HepG2 (cell line): ENCODE results near the gene DIPK1B. TPM values are rescaled to one million over a fixed set of nuclear protein-coding genes. Genes with fewer than 3 reads are reported as not detected.

Source experiments
- ATAC-seq: fragments of 200-7000 bp; cut with Tn5 transposase; 3 replicates; pipeline ENCODE4 v1.9.1; 2020; ENCODE audit warnings: mild to moderate bottlenecking, moderate library complexity
- BruUV-seq: library from RNA; stranded (reverse); fragments of 400-500 nt; replicated peaks from 2 replicates; lab custom pipeline; 2021; lab: Mats Ljungman, UMichigan
- CTCF ChIA-PET: fragments of 300-600 bp; formaldehyde crosslinking; extraction: SDS; loops from one replicate; lab custom pipeline; 2021; ENCODE audit warnings: low total read pairs, inconsistent platforms, low intra/inter-chr PET ratio; lab: Yijun Ruan, JAX
- POLR2A ChIA-PET: fragments of 350-600 bp; sonication (Branson Sonifier 250); formaldehyde crosslinking; loops from one replicate; lab custom pipeline; 2020; ENCODE audit warnings: antibody characterized with exemption, inconsistent platforms; lab: Yijun Ruan, JAX
- DNase-seq: peaks from one replicate; pipeline ENCODE4 v3.0.0-alpha.2; 2015; ENCODE audit warnings: low spot score
- FAIRE-seq: peaks from 3 replicates; lab custom pipeline; 2011; peaks lifted over from hg19 to GRCh38; lab: Jason Lieb, UNC
- H2AFZ ChIP-seq: one replicate; pipeline ENCODE4 v1.6.1; 2011; ENCODE audit warnings: low read length, inconsistent platforms
- H3K27ac ChIP-seq: fragments of 300-600 bp; 3 replicates; pipeline ENCODE4 v1.8.0; 2011; ENCODE audit warnings: mixed run types, mild to moderate bottlenecking, mixed read lengths, low read length, inconsistent platforms; ENCODE audit not compliant: insufficient read depth; ENCODE audit errors: extremely low read length
- H3K27me3 ChIP-seq, 2 experiments: fragments of 200-600 bp in 1 of 2; 2 replicates in 1 of 2; 3 replicates in 1 of 2; pipeline versions ENCODE4 v1.6.0 to v1.8.0; 2011; ENCODE audit warnings: low read length in 2 of 2, mild to moderate bottlenecking in 2 of 2, moderate library complexity in 2 of 2, inconsistent platforms in 1 of 2; ENCODE audit not compliant: insufficient read depth in 2 of 2, control insufficient read depth in 1 of 2
- H3K36me3 ChIP-seq, 2 experiments: fragments of 200-600 bp in 1 of 2; replicated peaks in 1 of 2; 2 replicates in 1 of 2; 3 replicates in 1 of 2; pipeline versions ENCODE4 v1.5.1 to v1.8.0; 2011; ENCODE audit warnings: low read length in 2 of 2, inconsistent platforms in 1 of 2; ENCODE audit not compliant: insufficient read depth in 2 of 2, control insufficient read depth in 1 of 2
- H3K4me1 ChIP-seq: 2 replicates; pipeline ENCODE4 v1.5.1; 2012; ENCODE audit warnings: low read length, inconsistent platforms; ENCODE audit not compliant: insufficient read depth
- H3K4me2 ChIP-seq: 2 replicates; pipeline ENCODE4 v1.6.0; 2011; ENCODE audit warnings: low read depth, low read length, inconsistent platforms
- H3K4me3 ChIP-seq, 3 experiments: fragments of 200-600 bp in 1 of 3; sonication (generic), shearing (Covaris generic) in 1 of 3; replicated peaks in 1 of 3; 2 replicates each; pipeline ENCODE4 v1.5.1; 2011 to 2016; ENCODE audit warnings: low read length in 3 of 3, inconsistent platforms in 2 of 3, low read depth in 2 of 3, mild to moderate bottlenecking in 2 of 3, control low read depth in 1 of 3, mixed read lengths in 1 of 3; ENCODE audit not compliant: insufficient read depth in 1 of 3
- H3K79me2 ChIP-seq: one replicate; pipeline ENCODE4 v1.6.1; 2011; ENCODE audit warnings: low read length, inconsistent platforms; ENCODE audit not compliant: insufficient read depth
- H3K9ac ChIP-seq: 2 replicates; pipeline ENCODE4 v1.6.0; 2011; ENCODE audit warnings: mild to moderate bottlenecking, low read depth, low read length, inconsistent platforms; ENCODE audit not compliant: insufficient read depth
- H3K9me3 ChIP-seq: 2 replicates; pipeline ENCODE4 v1.5.1; 2012; ENCODE audit warnings: mild to moderate bottlenecking, low read length
- H4K20me1 ChIP-seq: 2 replicates; pipeline ENCODE4 v1.6.0; 2011; ENCODE audit warnings: inconsistent platforms, mild to moderate bottlenecking, low read length, moderate library complexity; ENCODE audit not compliant: insufficient read depth
- BCL6 ChIP-seq: IDR thresholded peaks from 2 replicates; pipeline ENCODE4 v1.6.1; 2016; ENCODE audit warnings: missing genetic modification reagents, missing compliant biosample characterization
- CBX5 ChIP-seq: sonication (generic); formaldehyde crosslinking; IDR thresholded peaks from 2 replicates; pipeline ENCODE4 v1.4.0; 2020; ENCODE audit warnings: missing genetic modification reagents, borderline replicate concordance
- HNRNPLL ChIP-seq: fragments of 200-400 bp; formaldehyde crosslinking; IDR thresholded peaks from 2 replicates; pipeline ENCODE4 v1.6.1; 2017; ENCODE audit warnings: mild to moderate bottlenecking, low read depth, low read length; ENCODE audit not compliant: poor library complexity, severe bottlenecking
- NFYB ChIP-seq: sonication (generic); formaldehyde crosslinking; IDR thresholded peaks from 2 replicates; pipeline ENCODE4 v1.4.0; 2020; ENCODE audit warnings: missing genetic modification reagents
- POGZ ChIP-seq: sonication (generic); formaldehyde crosslinking; IDR thresholded peaks from 2 replicates; pipeline ENCODE4 v1.4.0; 2020; ENCODE audit warnings: mild to moderate bottlenecking, missing genetic modification reagents
- RFX1 ChIP-seq: fragments of 450-650 bp; IDR thresholded peaks from 2 replicates; pipeline ENCODE4 v1.6.1; 2017
- U2AF1 ChIP-seq: fragments of 200-400 bp; formaldehyde crosslinking; optimal IDR thresholded peaks from 2 replicates; pipeline ENCODE3; 2017; ENCODE audit warnings: mild to moderate bottlenecking, low read depth, low read length
- ZMYM4 ChIP-seq: sonication (generic); formaldehyde crosslinking; IDR thresholded peaks from 2 replicates; pipeline ENCODE4 v1.8.1; 2023; ENCODE audit warnings: mild to moderate bottlenecking, missing genetic modification reagents
- WGBS: methylation state at CpG from one replicate; pipeline ENCODE4 v1.1.6; 2017; ENCODE audit warnings: low lambda C conversion rate; 5-methylcytosine and 5-hydroxymethylcytosine counted together
- in situ Hi-C: cut with HindIII; loops from 2 replicates; pipeline ENCODE4 v1.10.0; 2017; ENCODE audit warnings: low pct_unique_long_range_greater_than_20kb; ENCODE audit not compliant: extremely low pct_ligation_motif_present
- intact Hi-C: fragments of 100-400 bp; cut with micrococcal nuclease; formaldehyde crosslinking; loops from one replicate; pipeline ENCODE4 v1.10.0; 2022; ENCODE audit not compliant: unreplicated experiment
- polyA plus RNA-seq, 8 experiments: library from polyadenylated mRNA; depleted of rRNA in 3 of 8; stranded (reverse) in 7 of 8; unstranded in 1 of 8; fragments of >200 nt; fragmentation: Illumina TruSeq in 4 of 8; extraction: Trizol in 4 of 8; gene quantifications; 2 replicates each; pipeline versions ENCODE4 v1.2.1 to v1.2.3, GENCODE V29; 2011 to 2016; ENCODE audit warnings: low read depth in 4 of 8, missing spikeins in 1 of 8, mixed read lengths in 1 of 8; ENCODE audit not compliant: insufficient read depth in 1 of 8
- total RNA-seq, 5 experiments: library from RNA; depleted of rRNA; stranded (reverse); fragments of >200 nt; fragmentation: Illumina TruSeq; extraction: Trizol; gene quantifications; 2 replicates each; pipeline ENCODE4 v1.2.3, GENCODE V29; 2016; ENCODE audit warnings: low read depth in 1 of 5

The DIPK1B gene
- total and polyA plus RNA-seq, 2 of the 13 experiments (the other 11 are each of a cell fraction or from before 2014, with no cell fraction given): 0.18 to 3.9 TPM

GRCh38 chr9:136673088-136673974 lies 39.0 kb upstream of the DIPK1B start:
- H3K4me3 ChIP-seq: no peak overlapping the region
- H3K9me3 ChIP-seq: no peaks in the 10 kb centered on the region
- in situ Hi-C loops: no loop called here
- no peaks in the 10 kb centered on the region for H3K79me2 ChIP-seq
- DNase-seq (no peak), ATAC-seq (no peak), FAIRE-seq (no peak)
- H3K9ac ChIP-seq: no peak overlapping the region
- H2AFZ ChIP-seq: no peak overlapping the region
- no TSS peak for BruUV-seq
- TF ChIP-seq CBX5 (no peak), ZMYM4 (CRISPR knock-in tag) (no peak), POGZ (CRISPR knock-in tag) (no peak), BCL6 (CRISPR knock-in tag) (no peak), U2AF1 (peak; percentile 84), HNRNPLL (peak; percentile 6), RFX1 (no peak), NFYB (CRISPR knock-in tag) (no peak)
- no peaks in the 10 kb centered on the region; the same call in 1 of the 2 replicates for H4K20me1 ChIP-seq
- WGBS: 74% methylated on average over 12 of the region's 35 CpGs
- no peaks in the 10 kb centered on the region for H3K36me3 ChIP-seq
- no peak overlapping the region for H3K27ac ChIP-seq
- no peak overlapping the region for H3K4me2 ChIP-seq
- ChIA-PET POLR2A (interaction anchor here (1.9 to 2.4 kb wide), 2 partner anchors 20 to 55 kb away, joined by 7 to 8 read pairs; no protein-coding TSS in a partner anchor), CTCF (interaction anchor here (1.5 kb wide), 1 partner anchor 20 kb away, joined by 3 read pairs; no protein-coding TSS in a partner anchor)
- H3K4me1 ChIP-seq: peaks cover 53% of the 10 kb centered on the region
- H3K27me3 ChIP-seq: peaks cover 10 to 22% of the 10 kb centered on the region in 2 experiments; a peak in 3 of 5 replicates
- intact Hi-C loops: no loop called here
